SHP77 (cell line): ENCODE measurements around the gene CUEDC1.

Experiments
- DNase-seq, 2 experiments: peaks; one replicate each; lab custom pipeline; 2025; lab: John Stamatoyannopoulos, UW

Gene CUEDC1

GRCh38 chr17:57874434-57875289 lies 80.5 kb downstream of the CUEDC1 start:
- DNase-seq, result no peak

DNA sequence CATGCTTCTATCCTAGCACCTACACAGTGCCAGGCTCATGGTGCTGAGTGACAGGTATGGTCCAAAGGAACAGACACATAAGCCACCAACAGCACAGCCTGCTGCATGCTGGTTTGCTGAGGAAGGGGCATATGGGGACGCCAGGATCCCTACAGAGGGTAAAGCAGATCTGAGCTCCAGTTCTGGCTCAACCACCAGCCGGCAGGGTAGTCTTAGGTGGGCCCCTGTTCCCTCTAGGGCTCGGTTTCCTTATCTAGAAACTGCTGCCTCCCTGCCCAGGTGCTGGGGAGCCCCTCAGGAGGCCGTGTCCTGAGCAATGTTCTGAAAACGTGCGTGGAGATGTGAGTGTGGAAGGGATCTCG lies 81.2 kb downstream of the CUEDC1 start:
- no peak for DNase-seq

DNA sequence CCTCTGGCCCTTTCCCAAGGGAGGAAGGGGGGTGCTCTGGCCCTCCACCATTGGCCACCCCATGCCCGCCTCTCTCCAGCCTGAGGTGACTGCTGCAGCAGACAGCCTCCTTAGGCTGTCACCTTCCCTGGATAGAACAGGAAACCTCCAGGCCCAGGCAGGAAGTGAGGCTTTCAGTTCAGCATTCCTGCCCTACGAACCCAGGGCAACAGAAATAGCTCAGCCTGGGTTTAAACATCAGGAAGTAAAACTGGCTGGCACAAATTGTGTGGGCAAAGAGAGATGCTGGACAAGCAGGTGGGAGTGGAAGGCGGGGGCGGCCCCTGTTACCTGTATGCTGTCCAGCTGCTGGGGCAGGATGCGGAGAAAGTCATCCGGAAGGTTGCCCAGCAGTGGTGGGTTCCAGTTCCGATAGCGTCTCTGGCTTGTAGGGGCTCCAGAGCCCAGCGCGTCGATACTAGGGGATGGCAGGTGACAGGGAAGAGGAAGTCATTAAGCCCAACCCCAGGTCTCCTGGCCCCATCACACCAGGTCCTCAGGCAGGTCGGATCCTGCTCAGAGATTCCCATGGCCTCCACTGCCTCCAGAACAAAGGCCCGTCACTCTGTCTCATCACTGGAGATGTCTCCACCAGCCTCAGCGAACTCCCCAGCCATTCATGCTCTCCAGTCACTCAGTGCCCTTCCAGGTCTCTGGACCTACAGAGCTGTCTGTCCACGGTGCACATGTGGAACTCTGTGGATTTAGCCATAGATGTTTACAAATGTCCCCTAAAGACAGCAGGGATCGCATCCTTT lies 81.8 kb downstream of the CUEDC1 start:
- DNase-seq, result no peak

DNA sequence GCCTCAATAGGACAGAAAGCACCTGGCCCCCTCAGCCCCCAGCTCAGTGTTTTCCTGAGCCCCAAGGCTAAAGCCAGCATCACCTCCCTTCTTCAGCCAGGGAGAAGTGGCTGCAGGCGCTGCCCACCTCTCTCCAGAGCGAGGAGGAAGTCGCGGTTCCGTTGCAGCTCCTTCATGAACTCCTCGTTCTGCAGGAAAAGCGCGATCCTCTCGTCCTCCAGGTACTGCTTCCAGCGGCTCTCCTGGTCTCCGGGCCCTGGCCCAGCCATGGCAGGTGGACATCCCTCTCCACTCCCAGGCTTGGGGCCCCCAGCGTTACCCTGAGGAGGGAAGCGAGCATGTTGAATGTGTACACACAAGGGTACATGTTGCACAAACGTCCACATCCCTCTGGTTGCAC lies 82.7 kb downstream of the CUEDC1 start:
- DNase-seq, result no peak

DNA sequence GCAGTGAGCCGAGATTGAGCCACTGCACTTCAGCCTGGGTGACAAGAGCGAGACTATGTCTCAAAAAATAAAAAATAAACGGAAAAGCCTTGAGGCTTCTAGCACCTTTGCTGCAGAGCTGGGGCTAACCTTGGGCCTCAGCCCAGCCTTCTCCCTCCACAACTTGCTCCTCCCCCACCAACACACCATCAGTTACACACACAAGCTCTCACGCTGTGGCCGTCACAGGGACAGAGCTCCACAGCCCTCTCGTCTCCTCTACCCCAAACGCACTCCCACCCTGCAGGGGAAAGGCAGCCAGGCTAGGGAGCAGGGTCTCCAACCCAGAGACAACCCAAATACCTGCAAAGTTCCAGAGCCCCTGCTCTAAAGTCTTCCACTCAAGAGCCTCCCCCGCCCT lies 83.3 kb downstream of the CUEDC1 start:
- no peak for DNase-seq

DNA sequence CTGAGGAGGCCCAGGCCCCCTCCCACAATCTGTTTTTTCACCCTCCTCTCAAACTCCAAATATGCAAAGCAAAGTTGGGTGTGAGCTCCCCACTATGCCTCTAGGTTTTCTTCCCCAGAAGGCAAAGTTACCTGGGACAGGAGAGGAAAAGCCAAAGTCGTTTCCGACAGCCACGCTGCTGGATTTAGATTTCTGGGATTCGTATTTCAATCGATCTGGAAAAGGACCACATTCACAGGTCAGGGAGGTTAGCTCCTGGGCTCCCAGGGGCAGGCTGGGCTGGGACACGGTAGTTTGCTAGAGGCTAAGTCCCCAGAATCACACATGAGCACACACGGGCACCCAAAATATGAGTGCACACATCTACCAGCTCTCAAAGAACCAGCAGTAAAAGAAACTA lies 84.1 kb downstream of the CUEDC1 start:
- no peak for DNase-seq

DNA sequence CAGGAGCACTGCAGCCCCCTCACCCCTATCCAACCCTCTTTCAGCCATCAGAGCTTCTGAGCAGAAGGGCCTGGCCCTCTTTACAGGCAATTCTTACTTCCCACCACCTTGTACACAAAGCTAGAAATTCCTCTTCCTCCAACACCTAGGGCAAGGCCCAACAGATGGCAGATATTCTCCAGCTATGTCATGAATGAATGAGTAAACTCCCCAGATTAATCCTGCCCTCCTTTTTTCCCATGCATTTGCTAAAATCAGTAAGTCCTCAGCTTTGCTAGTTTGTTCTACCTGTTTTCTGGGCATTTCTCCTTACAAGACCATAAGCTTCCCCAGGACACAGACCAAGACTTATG lies 85.0 kb downstream of the CUEDC1 start:
- DNase-seq, result no peak

- DNase-seq, result no peak
Observed at GRCh38 chr17:57869617-57870282, 85.5 kb downstream of the CUEDC1 start.

DNA sequence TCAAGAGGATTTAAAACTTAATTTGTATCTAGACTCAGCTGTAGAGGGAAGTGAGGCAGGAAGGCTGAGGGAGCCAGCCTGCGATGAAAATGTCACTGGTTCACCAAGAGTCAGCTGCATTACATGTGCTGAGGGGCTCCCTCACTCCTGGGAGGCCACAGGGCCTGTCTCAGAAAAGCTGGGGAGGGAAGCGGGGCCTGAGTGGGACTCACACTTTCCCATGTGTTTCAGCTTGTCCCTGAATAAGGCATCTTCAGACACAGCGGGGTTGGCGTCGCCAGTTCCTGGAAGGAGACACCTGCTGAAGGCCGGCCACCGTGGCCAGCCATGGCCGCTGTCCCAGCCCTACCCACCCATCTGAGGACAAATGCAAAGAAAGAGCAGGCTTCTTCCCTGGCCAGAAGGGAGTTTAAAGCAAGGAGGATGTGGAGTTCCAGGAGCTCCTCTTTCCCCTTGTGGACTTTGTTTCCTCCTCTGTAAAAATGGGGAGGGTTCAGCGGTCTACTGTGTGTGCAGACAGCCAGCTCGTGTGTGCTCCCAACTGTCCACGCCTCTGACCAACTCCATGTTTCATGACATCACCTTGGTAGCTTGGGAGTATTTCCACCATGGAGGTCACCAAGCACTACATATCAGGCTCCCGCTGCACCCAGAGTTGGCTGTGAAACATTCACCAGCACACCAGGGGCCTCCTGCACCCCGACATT lies 86.1 kb downstream of the CUEDC1 start:
- no peak for DNase-seq

DNA sequence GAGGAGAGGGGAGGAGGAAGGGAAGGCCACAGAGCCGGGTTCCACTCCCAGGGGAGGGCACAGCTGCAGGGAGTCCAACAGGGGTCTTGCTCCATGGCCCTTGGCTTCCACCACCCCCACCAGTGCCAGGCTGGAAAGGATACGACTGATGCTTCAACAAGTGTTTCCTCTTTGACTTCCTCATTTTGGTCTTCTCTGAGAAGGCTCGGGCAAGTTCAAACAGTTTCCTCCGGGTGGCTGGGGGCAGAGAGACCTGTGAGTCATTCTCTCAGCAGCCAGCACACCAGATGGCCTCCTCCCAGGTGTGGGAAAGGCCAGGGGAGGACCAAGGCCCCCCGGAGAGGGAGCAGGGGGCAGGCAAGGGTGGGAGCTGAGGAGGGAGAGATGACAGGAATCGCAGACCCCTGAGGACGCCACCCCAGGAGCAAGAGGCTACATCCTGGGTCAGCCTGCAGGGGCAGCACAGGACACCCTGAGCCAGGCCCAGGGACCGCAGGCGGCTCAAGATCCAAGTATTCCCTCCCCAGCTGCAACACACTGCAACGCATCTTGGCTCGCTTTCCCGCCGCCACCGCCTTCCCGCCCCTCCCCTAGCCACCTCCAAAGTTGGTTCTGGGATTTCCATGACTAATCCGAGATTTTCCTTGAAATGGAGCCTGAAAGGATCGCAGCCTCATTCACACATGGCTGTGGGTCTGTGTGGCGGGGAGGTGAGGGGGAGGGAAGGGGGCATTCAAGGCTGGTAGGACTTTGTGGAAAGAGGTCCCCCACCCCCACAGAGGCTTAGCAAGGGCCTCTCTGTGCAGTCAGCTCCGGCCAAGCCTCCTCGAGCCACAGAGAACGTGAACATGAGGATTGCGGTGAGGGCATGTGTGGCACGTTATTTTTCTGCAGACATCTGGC lies 87.0 kb downstream of the CUEDC1 start:
- peak; percentile 21 to 32 for DNase-seq

GRCh38 chr17:57867126-57867525 lies 88.1 kb downstream of the CUEDC1 start:
- DNase-seq, result no peak

DNA sequence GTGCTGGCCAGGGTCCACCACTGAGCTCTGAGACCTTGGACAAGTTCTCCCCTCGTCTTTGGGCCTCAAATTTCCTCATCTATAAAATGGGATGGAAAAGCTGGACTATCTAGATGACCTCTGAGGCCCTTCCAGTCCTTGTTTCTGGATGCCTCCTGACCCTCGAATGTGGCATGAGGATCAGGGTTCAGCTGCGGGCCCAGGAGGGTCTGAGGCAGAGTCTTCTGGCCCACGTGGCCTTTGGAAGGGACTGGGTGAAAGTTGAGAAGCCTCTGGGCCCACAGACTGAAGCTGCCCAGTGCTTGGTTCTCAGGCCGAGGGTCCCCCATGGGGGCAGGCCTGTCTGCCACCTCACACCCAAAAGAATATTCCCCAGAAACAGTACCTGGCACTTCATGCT lies 88.5 kb downstream of the CUEDC1 start:
- DNase-seq, result no peak

DNA sequence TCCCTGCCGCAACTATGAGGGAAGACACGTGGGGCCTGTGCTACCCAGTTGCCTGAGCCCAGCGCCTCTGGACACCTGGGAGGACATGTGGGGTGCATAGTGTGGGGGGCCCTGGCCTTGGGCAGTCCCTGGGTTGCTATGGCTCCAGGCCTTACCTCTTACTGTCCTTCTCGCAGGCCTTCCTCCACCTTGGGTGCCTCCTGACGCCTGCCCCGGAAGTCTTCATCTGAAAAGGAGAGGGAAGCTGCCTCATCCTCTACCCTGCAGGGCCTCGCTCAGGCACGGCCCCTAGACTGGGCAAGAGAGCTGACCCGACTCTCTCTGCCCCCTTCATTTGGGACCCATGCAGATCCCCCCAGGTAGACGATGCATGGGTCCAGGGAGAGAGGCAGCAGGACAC lies 88.9 kb downstream of the CUEDC1 start:
- no peak for DNase-seq

GRCh38 chr17:57864273-57864672 lies 90.9 kb downstream of the CUEDC1 start:
- DNase-seq, result no peak

DNA sequence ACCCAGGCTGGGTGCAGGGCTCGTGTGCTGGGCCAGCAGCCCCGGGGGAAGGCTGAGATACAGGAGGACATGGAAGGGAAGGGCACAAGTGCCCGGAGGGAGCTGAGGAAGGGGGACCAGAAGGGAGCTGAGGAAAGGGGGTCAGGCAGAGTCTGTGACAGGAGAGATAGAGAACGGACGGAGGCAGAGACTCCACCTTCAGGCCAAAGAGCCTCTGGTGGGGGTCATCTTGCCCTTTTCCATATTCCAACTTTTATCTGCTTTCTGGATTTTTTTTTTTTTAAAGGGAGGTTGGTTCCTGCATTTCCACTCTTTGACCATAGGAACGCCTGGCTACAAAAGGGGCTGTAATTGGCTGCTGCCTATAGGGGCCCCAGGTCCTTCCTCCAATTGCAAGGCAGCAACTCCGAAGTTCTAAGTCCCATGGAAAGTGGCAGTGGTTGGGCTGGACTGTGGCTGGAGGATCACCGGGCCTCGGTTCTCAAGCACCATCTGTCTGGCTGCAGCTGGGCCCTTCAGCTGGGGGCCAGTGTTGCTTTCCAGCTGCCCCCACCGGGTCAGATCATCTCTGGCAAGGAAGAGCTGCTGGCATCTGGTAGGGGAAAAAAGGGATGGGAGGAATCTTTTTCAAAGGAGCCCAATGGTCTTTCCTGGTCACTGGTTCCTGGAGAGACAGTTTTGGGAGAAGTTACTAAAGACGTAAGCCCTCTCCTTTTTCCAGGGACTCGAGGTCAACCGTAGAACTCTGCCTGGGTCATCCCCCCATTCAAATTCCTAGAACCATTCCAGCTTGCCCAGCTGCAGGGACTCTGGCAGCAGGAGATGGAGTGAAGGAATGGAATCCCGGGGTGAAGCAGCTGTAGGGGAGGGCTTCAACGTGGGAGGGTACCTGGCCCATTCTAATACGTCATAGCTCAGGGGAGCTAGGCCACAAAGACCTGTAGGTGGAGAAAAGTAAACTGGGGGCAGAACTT lies 92.2 kb downstream of the CUEDC1 start:
- no peak for DNase-seq

DNA sequence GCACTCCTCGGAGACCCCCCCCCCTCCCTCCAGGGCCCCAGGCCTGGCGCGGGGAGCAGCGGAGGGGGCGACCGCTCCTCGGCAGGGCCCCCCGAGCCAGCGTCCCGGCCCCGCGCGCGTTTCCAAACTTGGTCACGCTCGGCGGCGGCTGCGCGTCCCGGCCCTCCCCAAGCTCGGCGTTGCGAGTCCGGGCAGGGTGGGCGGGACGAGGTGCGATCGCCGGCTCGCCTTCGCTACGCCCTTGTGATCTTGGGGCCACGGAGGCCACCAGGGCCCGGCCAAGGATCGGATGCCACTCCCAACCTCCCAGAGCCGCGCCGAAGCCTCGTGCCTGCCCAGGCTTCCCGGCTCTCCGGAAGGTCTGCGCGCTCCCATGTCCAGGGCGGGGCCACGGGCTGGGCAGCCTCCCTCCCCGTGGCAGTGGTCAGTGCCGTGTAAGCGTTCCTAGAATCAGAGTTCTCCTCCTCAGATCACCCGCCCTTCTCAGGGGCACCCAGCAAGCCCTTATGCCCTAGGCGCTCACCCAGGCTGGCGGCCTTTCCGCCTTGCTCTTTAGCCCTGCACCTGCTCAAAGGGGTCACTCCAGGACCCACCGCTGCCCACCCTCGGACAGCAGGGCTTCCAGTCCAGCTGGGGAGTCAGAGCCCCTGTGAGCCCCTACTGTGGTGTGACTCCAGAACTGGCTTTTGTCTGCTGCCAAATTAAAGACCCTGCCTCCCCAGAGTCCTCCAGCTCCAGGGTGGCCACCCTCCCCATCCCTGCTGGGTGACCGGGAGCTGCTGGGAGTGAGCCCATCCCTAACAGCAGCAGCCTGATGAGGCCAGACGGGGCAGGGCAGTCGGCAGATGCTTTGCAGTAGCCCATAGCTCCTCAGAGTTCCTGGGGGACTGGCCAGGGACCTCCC lies 93.2 kb downstream of the CUEDC1 start:
- no peak for DNase-seq

DNA sequence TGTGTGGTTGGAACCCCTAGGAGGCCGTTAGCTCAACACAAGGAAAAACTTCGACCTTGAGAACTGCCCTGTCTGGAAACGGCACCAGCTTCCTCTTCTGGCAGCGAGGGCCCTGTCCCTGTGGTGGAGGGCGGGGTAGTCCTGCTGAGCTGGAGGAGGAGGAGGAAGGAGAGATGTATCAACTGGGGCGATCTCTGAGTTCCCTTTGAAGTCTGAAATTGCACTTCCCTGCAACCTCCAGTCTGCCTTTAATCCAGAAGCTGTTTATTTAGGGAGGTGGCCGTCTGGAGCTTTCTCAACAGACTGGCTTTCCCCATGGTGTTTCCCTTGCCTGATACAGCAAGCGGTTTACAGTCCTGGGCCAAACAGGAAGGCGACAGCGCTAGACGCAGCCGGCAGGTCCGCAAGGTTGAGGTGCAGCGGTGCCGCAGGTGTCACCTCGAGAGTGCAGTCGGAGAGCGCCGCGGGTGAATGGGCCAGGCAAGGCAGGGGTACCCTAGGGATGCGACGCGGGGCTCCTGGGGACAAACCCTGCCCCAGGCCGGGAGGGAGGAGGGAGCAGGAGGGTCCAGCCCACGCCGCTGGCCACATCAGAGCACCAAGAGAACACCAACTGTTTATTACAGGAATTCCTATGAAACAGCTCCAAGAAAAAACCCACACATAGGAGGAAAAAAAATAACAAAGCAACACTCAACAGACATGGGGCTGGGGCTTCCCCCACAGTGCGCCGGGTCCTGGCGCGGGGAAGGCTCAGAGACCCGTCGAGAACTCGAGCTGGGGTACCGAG lies 94.0 kb downstream of the CUEDC1 start:
- DNase-seq, result no peak

DNA sequence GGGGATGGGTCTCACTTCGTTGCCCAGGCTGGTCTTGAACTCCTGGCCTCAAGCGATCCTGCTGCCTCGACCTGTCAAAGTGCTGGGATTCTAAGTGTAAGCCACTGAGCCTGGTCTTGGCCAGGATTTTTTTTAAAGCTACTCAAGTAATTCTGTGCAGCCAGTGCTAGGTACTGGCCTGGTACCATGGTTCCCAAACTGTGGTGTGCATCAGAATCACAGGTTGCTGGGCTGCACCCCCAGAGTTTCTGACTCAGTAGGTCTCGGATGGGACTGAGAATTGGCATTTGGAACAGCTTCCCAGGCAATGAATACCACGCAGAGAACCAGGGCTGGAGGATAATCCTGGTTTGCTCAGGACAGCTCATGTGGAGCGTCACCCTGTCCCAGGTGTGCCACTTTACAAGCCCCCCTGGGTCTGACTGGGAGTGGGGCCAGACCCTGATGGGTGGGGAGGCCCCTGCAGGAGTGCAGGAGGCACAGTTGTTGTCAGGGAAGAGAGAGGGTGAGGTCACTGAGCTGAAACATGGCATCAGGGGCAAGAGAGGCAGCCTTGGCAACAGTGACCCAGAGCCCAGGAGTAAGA lies 94.7 kb downstream of the CUEDC1 start:
- DNase-seq, result no peak
